HL-60/S4 treated with retinoic acid at 250 ng/mL for 4 days and 3 days (cell line): ENCODE results near the gene RFNG.

Experiments used
- in situ Hi-C: fragments of 300-500 bp; cut with MboI; formaldehyde crosslinking; loops from 2 replicates; pipeline ENCODE4 v1.7.0; 2022; ENCODE audit warnings: low sequenced_read_pairs

Gene RFNG

GRCh38 chr17:82078433-82078832 is 26.8 kb upstream of the RFNG start:
- in situ Hi-C loops, result no loop called here

- in situ Hi-C loops, result no loop called here
Observed at GRCh38 chr17:82077617-82078358, 26.2 kb upstream of the RFNG start.

- in situ Hi-C loops, result no loop called here
Observed at GRCh38 chr17:82076785-82077591, 25.4 kb upstream of the RFNG start.

GRCh38 chr17:82076018-82076784 is 24.6 kb upstream of the RFNG start:
- in situ Hi-C loops, result no loop called here

- in situ Hi-C loops, result no loop called here
Observed at GRCh38 chr17:82073446-82073845, 21.8 kb upstream of the RFNG start.

GRCh38 chr17:82072827-82073226 is 21.2 kb upstream of the RFNG start:
- in situ Hi-C loops, result no loop called here

- in situ Hi-C loops, result no loop called here
Observed at GRCh38 chr17:82070611-82071010, 19.0 kb upstream of the RFNG start.

GRCh38 chr17:82065638-82066303 is 14.2 kb upstream of the RFNG start, which contains the start of gene DUS1L:
Gene DUS1L (minus strand): TSS chr17:82065804. CDS start chr17:82065059, 745 bp downstream.
- in situ Hi-C loops, result no loop called here

- in situ Hi-C loops, result no loop called here
Observed at GRCh38 chr17:82065193-82065637, 13.6 kb upstream of the RFNG start.

- in situ Hi-C loops, result no loop called here
Observed at GRCh38 chr17:82064433-82065192, 13.0 kb upstream of the RFNG start.

GRCh38 chr17:82063424-82064415 is 12.1 kb upstream of the RFNG start:
- in situ Hi-C loops, result no loop called here

GRCh38 chr17:82062984-82063368 is 11.4 kb upstream of the RFNG start:
- in situ Hi-C loops, result no loop called here

GRCh38 chr17:82062076-82062983 is 10.7 kb upstream of the RFNG start:
- in situ Hi-C loops, result no loop called here

GRCh38 chr17:82061047-82061925 is 9.7 kb upstream of the RFNG start:
- in situ Hi-C loops, result no loop called here

GRCh38 chr17:82060614-82061013 is 9.0 kb upstream of the RFNG start:
- in situ Hi-C loops, result no loop called here

- in situ Hi-C loops, result no loop called here
Observed at GRCh38 chr17:82060001-82060380, 8.4 kb upstream of the RFNG start.
